HPDE6-E6E7 (cell line): ENCODE results near the gene PKDCC.

Experiments
- DNase-seq: peaks from one replicate; pipeline ENCODE4 v3.0.0; 2011; ENCODE audit warnings: missing footprints; ENCODE audit errors: extremely low spot score

PKDCC gene, protein sequence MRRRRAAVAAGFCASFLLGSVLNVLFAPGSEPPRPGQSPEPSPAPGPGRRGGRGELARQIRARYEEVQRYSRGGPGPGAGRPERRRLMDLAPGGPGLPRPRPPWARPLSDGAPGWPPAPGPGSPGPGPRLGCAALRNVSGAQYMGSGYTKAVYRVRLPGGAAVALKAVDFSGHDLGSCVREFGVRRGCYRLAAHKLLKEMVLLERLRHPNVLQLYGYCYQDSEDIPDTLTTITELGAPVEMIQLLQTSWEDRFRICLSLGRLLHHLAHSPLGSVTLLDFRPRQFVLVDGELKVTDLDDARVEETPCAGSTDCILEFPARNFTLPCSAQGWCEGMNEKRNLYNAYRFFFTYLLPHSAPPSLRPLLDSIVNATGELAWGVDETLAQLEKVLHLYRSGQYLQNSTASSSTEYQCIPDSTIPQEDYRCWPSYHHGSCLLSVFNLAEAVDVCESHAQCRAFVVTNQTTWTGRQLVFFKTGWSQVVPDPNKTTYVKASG

DNA sequence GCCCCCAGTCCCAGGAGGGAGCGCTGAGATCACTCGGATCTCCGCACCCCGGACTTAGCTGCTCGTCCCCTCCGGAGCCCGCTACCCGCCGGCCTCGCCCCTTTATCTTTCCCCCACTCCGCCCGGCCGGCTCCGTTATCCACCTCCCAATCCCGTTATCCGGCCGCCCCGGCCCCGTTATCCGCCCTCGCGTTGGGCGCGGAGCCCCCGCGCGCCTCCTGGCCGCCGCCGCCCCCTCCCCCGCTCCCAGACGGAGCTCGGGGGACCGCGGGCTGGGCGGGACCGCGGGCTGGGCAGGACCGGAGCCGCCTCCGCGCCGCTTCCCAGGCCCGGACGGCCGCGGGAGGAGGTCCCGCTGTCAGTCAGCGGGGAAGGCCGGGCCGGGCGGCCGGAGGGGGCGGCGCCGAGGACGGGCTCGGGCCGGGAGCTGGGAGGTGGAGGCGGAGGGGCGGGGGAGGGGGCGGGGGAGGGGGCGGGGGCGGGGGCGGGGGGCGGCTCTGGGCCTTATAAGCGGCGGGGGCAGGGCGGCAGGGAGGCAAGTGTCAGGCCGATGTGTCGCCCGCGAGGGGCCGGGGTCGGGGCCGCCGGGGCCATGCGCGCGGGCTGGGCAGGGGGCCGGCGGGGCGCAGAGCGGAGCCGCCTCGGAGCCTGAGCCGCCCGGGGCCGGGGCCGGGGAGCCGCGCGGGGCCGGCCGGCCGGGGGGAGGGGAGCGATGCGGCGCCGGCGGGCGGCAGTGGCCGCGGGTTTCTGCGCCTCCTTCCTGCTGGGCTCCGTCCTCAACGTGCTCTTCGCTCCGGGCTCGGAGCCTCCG, at the start of gene PKDCC:
TSS of gene PKDCC (plus strand) at position 534 of the 811 bp plus-strand sequence. CDS start at position 713, 179 bp downstream.
- peak; percentile 60 for DNase-seq

DNA sequence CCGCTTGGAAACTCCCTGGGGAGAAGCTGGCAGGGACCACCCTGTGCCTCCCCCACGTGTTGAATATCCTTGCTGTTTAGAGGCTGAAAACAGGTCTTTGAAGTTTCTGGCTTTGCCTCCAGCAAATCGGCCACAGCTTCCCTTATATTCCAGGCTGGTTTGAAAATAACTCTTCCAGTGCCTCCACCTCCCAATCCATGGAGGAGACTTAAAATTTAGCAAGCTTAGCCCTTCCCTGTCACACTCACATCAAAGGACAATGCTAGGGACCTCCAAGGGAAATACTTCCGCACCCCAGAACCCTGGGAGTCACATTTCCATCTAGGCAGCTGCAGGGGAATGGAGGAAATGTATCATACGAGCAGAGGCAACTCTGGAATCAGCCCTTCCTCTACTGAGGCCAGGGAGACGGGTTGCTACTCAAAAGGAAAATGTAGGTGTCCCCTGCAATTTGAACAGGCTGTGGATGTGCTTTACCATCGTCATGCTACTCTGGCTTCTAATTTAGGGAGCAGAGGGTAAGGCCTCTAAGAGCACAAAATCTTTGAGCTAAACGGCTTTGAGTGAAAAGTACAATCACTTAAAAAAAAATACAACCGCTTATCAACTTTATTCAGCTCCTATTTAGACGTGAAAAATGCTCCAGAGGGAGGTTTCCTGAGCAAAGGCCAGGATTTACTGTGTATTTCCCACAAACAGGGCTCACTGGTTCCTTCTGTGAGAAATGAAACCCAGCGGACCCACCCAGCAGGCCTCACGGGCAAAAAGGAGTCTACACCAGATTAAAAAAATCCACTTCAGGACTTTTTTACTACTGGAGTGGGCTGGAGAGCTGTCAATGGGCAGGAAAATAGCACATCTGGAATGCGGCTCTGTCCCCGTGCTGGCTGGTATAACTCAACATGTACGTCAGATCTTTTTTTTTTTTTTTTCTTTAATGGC, 49.4 kb upstream of the PKDCC start:
- no peak for DNase-seq

DNA sequence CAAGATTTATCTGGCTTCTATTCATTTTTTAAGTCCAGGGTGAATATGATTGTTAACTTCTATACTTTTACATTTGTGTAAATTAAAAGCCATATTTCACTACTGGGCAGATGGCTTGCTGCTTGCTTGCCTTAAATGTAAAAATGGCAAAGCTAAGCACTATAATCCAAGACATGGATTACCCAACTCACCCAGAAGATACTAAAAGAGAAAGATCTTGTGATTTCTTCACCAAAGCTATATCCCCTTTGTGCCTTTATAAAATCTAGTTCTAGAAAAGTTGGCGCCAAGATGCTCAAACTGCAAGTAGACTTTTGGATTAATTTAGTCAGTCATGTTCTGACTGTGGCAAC, 48.7 kb upstream of the PKDCC start:
- no peak for DNase-seq

DNA sequence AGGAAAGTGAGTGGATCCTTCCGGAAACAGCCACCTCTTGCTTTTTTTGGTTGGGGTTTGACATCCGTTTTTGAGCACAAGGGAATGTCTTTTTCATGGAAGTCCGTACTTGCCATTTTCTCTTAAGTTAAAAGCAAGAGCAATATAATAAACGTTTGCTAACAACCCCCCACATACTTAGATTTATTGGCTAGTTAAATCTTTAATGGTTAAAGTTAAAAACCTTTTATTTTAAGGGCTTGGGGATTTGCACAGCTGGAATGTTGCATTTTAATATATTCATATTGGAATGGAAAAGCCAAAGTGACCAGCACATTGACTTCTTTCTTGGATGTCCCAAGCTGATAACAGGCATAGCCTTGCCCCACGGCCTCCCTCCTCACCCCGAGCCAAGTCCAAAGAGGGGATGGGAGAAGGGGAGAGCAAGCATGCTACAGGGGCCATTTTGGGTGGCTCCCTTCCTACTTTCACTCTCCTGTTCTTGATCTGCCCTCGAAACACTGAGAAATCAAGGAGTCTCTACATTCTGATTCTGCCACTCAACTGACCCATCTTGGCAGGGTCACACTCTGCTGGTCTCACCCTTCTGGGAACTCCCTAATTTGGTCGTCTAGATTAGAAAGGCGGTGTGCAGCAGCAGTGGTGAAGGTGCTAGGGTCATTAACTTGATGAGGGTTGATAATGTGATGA, 48.1 kb upstream of the PKDCC start:
- DNase-seq = no peak

DNA sequence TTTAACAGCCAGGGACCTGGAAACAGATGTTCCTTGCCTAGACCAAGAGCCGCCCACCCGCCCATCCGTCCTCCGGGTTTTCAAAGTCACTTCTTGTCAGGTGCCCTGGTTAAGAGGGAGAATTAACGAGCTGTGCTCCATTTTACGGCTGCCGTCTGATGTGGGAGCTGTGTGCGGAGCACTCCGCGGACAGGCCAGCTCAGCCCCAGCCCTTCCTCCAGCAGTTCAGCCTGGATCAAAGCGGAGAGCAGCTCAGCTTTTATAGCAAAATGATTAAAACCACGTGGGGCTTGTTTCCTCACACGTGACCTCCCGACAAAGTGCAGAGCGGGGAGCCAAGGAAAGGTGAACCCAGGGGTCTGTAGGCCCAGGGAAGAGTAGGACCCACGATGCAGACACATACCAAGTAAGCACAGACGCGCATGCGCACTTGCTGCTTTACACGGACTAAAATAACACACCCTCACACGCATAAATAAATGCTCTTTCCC, 46.1 kb upstream of the PKDCC start:
- DNase-seq = no peak

DNA sequence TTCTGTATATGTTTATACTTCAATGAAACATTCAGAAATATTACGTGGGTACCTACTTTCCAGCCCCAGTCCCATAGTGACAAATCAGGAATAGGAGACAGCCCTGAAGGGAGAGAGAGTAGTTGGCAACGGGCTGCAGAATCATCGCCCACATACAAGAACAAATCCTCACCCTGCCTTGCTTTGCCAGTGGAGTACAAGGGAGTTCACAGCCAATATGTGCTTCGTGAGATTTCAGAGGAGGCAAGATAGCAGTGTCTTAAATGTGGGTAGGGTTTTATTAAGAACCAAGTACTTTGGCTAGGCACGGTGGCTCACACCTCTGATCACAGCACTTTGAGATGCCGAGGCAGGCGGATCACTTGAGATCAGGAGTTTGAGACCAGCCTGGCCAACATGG, 40.3 kb upstream of the PKDCC start:
- no peak for DNase-seq

DNA sequence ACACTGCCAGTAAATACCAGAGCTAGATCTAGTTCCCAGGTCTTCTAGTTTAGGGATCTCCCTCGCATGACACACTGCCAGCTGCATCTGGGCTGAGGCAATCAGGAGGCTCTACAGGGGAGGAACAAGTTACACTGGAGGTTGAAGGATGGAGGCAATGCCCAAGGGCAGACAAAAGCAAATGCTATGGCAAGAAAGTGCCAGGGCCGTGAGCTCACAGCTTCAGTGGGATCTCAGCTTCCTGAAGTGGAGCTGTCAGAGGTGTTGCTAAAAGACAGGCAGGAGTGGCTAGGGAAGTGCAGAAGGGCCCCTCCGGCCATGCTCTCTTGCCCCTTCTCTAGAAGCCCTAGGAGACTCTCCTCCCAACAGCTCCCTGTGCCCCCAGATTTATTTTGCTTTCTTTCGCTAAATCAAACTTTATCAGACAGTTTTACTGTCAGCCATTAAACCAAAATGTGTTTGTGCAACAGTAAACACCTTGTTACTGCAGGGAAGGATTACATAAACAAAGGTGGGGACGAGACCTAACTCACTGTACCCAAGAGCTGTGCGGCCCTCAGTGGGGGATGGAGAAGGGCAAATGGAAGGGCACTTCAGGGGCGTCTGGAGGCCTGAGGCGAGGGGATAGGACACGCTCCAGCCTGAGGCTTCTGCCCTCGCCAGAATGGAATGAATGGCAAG, 39.4 kb upstream of the PKDCC start:
- DNase-seq = no peak

DNA sequence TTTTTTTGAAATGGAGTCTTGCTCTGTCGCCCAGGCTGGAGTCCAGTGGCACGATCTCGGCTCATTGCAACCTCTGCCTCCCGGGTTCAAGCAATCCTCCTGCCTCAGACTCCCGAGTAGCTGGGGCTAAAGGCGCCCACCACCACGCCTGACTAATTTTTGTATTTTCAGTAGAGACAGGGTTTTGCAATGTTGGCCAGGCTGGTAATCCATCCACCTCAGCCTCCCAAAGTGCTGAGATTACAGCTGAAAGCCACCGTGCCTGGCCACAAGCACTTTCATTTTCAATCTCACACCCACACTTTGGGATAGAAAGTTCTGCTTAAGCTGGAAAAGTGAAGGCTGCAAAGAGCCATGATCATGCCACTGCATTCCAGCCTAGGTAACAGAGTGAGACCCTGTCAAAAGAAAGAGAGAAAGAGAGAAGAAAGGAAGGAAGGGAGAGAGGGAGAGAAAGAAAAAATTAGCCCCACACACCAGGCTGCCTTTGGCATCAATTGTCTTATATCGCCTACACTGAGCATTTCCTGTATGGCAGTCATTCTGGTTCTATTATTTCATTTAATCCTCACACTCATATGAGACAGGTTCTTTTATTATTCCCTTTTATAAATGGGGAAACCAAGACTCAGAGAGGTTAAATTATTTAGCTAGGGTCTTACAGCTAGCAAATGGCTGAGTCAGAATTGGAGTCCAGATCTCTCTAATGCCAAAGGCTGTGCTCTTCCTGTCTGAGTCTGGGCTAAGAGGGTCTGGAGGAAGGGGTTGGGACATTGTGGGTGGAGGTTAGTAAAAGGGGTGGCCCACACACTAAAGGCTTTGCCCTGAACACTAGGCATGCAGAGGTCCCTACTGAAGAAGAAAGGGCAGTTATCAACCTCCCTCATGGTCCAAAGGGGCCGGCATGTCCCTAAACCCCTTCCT, 37.9 kb upstream of the PKDCC start:
- no peak for DNase-seq

DNA sequence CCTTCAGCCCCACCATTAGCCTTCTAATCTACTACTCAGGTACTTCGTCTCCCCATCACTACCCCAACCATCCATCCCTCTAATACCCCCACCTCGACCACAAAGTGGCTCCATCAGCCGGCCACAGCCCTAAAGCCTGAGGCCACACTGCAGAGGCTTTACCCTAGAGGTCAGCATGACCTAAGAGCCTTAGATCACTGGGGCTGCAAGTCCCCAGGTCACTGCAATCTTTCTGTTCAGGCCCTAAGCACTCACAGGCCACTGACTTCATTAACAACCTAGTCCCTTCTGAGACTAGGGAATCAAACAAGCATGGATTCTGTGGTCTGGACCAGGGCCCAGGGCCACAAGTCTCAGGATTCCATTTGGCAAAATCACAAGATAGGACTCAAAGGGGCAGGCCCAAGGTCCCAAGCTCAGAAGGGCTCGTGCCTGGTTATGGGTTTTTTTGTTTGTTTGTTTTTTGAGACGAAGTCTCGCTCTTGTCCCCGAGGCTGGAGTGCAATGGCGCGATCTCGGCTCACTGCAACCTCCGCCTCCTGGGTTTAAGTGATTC, 37.0 kb upstream of the PKDCC start:
- DNase-seq = no peak

DNA sequence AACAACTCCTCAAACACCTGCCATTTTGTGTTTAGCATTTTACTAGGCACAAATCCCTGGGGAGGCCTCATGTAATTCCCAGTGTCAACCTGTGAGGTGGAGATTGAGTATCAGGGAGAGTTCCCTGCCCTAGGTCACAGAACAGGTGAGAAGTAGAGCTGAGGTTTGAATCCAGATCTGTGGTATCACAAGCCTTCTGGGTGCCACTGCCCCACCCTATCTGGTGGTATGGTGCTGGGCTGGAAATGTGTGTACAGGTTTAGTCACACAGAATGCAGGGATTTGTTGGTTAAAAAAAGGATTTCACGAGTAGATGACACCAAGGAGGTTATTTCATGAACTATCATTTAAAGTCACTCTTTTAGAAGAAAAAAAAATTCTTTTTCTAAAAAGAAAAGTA, 35.7 kb upstream of the PKDCC start:
- DNase-seq = no peak

DNA sequence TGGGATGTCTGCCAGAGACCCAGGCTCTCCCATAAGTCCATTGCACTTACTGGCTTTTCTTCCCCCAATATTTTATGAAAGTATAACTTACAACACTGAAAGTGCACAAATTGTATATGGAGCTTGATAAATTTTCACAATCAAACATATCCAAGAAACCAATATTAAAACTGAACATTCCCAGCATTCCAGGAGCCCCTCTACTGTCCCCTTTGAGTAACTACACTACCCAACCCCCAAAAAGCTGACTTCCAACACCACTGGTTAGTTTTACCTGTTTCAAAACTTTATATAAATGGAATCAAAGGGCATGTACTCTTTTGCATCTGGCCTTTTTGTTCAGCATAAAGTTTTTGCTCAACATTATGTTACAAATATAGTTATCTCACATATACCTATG, 35.2 kb upstream of the PKDCC start:
- no peak for DNase-seq

DNA sequence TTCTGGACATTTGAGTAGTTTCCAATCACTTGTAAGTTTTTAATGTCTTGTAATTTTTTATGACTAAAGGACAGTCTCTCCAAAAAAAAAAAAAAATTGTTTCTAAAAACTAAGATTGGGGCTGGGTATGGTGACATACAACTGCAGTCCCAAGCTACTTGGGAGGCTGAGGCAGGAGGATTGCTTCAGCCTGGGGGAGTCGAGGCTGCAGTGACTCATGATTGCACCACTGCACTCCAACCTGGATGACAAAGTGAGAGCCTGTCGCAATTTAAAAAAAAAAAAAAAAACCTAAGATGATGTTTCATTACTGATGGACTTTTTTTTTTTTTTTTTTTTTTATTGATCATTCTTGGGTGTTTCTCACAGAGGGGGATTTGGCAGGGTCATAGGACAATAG, 34.4 kb upstream of the PKDCC start:
- no peak for DNase-seq

DNA sequence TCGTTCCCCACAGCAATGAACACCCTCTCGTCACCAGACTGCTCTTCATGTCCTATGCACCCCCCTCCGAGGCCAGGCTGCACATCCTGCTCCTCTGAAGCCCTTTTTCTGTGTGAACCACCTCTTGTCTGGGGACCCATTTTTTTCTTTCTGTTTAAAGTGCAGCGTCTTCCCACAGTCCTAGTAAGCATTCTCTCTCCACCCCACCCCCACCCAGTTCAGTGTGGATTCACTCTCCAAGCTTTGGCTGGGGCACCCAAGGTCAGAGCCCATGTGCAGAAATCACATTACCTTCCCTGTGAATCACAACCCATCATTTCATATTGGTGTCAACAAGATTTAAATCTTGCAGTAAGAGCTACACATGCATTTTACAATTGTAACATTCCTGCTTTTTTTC, 26.4 kb upstream of the PKDCC start:
- DNase-seq = no peak

DNA sequence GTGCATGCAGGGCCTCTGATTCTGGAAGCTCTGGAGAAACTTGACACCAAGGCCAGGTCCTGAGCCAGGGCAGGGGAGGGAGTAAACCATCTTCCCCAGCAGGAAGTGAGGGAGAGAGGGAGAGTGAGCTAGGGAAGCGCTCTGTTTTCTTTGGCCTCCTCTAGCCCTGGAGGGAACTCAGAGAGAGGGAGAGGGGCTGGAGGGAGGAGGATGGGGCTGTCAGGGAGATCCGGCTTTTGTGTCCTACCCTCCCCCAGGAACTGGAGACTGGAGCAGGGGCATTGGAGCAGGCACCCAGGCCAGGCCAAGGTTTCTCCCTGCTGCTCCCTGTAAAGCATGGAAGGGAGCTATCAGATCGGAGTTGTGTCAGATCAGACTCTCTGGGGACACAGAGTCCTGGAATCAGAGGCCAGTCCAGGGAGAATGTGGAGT, 22.7 kb upstream of the PKDCC start:
- no peak for DNase-seq

DNA sequence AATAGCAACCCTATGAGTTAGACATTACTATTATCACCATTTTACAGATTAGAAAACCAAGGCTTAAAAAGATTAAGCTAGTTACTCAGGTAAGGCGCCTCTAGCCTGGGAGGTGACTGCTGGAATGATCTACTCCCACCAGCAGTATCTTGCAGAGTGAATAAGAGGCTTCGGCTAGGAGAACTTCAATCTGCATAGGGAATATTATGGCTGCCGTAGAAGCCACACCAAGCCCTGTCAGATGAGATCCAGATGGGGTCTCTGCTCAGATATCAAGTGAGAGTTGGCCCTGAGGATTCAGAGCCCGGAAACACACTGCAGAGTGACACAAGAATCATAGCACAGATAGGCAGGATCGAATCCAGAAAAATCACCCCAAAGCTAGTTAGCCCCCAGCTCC, 21.5 kb upstream of the PKDCC start:
- DNase-seq = no peak

DNA sequence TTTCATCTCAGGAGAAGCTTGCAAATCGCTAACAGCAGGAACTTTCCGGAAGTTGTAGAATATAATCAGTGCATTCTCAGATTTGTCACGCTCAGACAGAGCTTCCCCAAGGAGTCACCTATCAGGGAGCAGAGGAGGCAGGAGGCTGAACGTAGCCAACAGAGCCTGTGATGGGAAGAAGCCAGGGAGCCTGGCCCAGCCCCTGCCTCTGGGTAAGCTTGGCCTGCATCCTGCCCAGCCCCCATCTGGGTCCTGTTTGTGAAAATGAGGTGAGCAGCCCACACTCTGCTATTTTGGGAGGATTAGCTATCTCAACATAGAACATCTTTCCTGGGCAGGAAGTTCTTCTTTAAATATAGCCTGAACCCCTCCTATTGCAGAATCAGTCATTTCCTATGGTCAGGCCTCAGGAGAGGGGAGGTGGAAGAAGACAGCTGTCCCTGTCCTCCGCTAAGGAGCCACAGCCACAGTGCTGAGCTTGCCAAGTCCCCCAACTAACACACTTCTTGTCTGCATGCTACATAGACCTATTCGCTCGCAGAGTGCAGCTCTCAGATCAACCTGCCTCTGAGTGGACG, 19.2 kb upstream of the PKDCC start:
- no peak for DNase-seq

DNA sequence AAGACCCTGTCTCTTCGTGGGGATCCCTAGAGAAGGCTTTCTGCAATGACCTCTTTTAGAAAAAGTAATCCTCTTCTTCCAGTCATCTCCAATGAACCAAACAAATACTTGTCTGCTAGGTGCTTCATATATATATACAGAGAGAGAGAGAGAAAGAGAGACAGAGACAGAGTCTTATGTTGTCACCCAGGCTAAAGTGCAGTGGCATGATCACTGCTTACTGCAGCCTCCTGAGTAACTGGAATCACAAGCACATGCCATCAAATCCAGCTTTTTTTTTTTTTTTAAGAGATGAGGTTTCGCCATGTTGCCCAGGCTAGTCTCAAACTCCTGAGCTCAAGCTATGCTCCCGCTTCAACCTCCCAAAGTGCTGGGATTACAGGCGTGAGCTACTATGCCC, 18.6 kb upstream of the PKDCC start:
- no peak for DNase-seq

DNA sequence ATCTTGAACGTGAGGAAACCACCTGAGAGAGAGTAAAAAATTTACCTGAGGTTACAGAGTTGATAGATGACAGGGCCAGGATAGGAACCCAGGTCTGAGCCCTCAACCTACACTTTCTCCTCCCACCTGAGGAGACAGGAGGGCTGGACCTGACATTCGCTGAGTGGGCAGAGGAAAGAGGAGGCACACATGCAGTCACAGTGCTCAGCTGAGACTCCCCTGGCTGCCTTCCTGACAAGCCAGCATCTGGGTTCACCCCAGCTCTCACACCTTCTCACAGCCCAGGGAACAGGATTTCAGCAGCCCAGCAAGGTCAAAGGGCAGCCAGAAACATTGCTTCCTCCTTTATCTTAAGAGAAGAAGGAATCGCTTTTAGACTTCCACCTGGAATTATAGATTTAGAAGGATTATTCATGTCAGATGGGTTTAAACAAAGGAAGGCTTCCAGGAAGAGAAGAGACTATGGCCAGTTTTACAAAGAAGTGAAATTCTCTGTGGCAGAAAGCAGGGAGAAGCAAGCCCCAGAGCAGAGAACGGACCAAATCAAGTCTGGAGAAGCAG, 18.1 kb upstream of the PKDCC start:
- DNase-seq = no peak
